ENCODE data around the gene UGT1A9.

DNA sequence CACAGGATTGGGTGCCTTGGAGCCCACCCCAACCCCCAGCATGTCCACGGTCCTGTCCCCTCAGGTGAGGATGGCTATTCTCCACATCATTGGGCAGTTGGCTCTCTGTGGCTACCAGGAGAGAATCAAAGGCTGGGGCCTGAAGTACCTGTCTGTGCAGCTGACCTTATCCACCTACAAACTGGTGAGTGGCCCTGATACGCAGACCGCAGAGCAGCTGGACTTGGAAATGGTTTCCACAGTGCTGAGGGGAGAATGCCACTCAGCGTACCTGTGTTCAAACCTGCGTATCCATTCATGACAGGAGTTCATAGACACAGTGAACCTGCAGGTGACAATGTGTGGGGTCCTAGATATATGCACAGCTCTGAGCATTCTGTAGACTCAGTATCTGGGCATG, 128.0 kb downstream of the UGT1A9 start:
- TF ChIP-seq POLR2A (IDR thresholded peaks at IDR 0.05; ENCODE audit: low read depth, low read length) (no peak), POLR2AphosphoS5 (IDR thresholded peaks at IDR 0.05; ENCODE audit: low read depth, low read length) (no peak), TAF1 (IDR thresholded peaks at IDR 0.05; ENCODE audit: borderline replicate concordance, low read depth, low read length) (no peak)
